HG03354 (cell line): ENCODE results near the gene NPC1L1.

ENCODE experiments used
- ATAC-seq: cut with Tn5 transposase; IDR thresholded peaks from one replicate; pipeline ENCODE4 v1.9.1; 2021; ENCODE audit warnings: mild to moderate bottlenecking; ENCODE audit not compliant: unreplicated experiment, poor library complexity, severe bottlenecking

Gene NPC1L1

GRCh38 chr7:44538798-44539668 is 2.1 kb downstream of the NPC1L1 start:
- no peak for ATAC-seq

- ATAC-seq = no peak
These were observed 2.9 kb downstream of the NPC1L1 start for GRCh38 chr7:44538093-44538797.

GRCh38 chr7:44537442-44537841 is 3.7 kb downstream of the NPC1L1 start:
- no peak for ATAC-seq

GRCh38 chr7:44536090-44536489 is 5.0 kb downstream of the NPC1L1 start:
- ATAC-seq = no peak

- ATAC-seq = no peak
These were observed 5.6 kb downstream of the NPC1L1 start for GRCh38 chr7:44535348-44536064.

- peak; percentile 71 for ATAC-seq
These were observed 6.6 kb downstream of the NPC1L1 start for GRCh38 chr7:44534501-44534900.

GRCh38 chr7:44534087-44534486 is 7.0 kb downstream of the NPC1L1 start:
- no peak for ATAC-seq

GRCh38 chr7:44533301-44534055 is 7.7 kb downstream of the NPC1L1 start:
- no peak for ATAC-seq

GRCh38 chr7:44531421-44532380 is 9.4 kb downstream of the NPC1L1 start:
- ATAC-seq = no peak

GRCh38 chr7:44530990-44531389 is 10.1 kb downstream of the NPC1L1 start:
- no peak for ATAC-seq

- ATAC-seq = no peak
These were observed 16.2 kb downstream of the NPC1L1 start for GRCh38 chr7:44524811-44525388.

GRCh38 chr7:44522315-44522714 is 18.8 kb downstream of the NPC1L1 start:
- ATAC-seq = no peak

GRCh38 chr7:44521347-44522095 is 19.6 kb downstream of the NPC1L1 start:
- ATAC-seq = no peak

GRCh38 chr7:44520574-44520973 is 20.6 kb downstream of the NPC1L1 start:
- no peak for ATAC-seq

GRCh38 chr7:44519546-44519945 is 21.6 kb downstream of the NPC1L1 start:
- ATAC-seq = no peak

GRCh38 chr7:44518761-44519160 is 22.4 kb downstream of the NPC1L1 start:
- ATAC-seq = no peak

- ATAC-seq = no peak
These were observed 24.0 kb downstream of the NPC1L1 start for GRCh38 chr7:44517175-44517574.
